Right cardiac atrium (tissue), 5 donors: ENCODE results near the gene KIF25. TPM values are rescaled to one million over a fixed set of nuclear protein-coding genes. Genes with fewer than 3 reads are reported as not detected.

Source experiments
- ATAC-seq, 2 donors: fragments of 200-7000 bp; cut with Tn5 transposase; one replicate each; pipeline versions ENCODE4 v1.8.0 to v1.9.1; 2020; ENCODE audit warnings: moderate library complexity in 2 of 2, mild to moderate bottlenecking in 1 of 2
- DNase-seq, 3 donors: peaks; one replicate each; pipeline ENCODE4 v3.0.0-alpha.2; 2020
- H3K27ac ChIP-seq: one replicate; pipeline ENCODE4 v1.5.1; 2013; ENCODE audit warnings: mild to moderate bottlenecking, low read length, control low read depth, moderate library complexity
- H3K27me3 ChIP-seq: one replicate; pipeline ENCODE4 v1.6.1; 2013; ENCODE audit not compliant: control insufficient read depth, insufficient read depth
- H3K4me1 ChIP-seq: one replicate; pipeline ENCODE4 v1.6.1; 2013; ENCODE audit warnings: low read length; ENCODE audit not compliant: control insufficient read depth, insufficient read depth
- H3K4me3 ChIP-seq: one replicate; pipeline ENCODE4 v1.5.1; 2013; ENCODE audit warnings: low read length, control low read depth
- H3K9me3 ChIP-seq: one replicate; pipeline ENCODE4 v1.6.1; 2013; ENCODE audit warnings: low read length; ENCODE audit not compliant: control insufficient read depth
- WGBS: extraction: QIAGEN DNeasy Blood & Tissue Kit; methylation state at CpG from one replicate; pipeline ENCODE4 v1.1.7; 2013; 5-methylcytosine and 5-hydroxymethylcytosine counted together
- intact Hi-C, 4 donors: fragments of 100-400 bp; cut with DNase I; formaldehyde crosslinking; loops; one replicate each; pipeline versions ENCODE4 v1.11.0 to v1.14.0; 2022 to 2023
- polyA plus RNA-seq: library from polyadenylated mRNA; stranded (reverse); fragments of 200-250 nt; gene quantifications from one replicate; pipeline ENCODE4 v1.2.3, GENCODE V29; 2013
- total RNA-seq, 4 donors: library from RNA; stranded (reverse); fragmentation: NEBNext Ultra II Directional; extraction: Animal tissue kit (Norgen Biotek cat#: 25700); gene quantifications; one replicate each; pipeline ENCODE4 v1.2.1, GENCODE V29; 2021
- donor health status: healthy with polysubstance abuse.
- donor health status: DM: no; HTN: yes; CAD: no.
- donor health status: DM: no; HTN: no; CAD: no.
- donor health status: DM: no; HTN: yes; CAD: no; lungs with severe emphysema.
- donor health status: DM: yes; HTN: yes; CAD: no.

The KIF25 gene
- total and polyA plus RNA-seq, 5 donors, result 0.25 to 0.29 TPM; not detected in 3

GRCh38 chr6:168053957-168054471 lies 56.5 kb downstream of the KIF25 start:
- no peaks in the 10 kb centered on the region for H3K9me3 ChIP-seq
- no peak overlapping the region for H3K4me3 ChIP-seq
- intact Hi-C loops, result no loop called here
- DNase-seq, result peak in 2 of 3 donors; percentile 40 to 61
- WGBS, result 92% methylated on average over 14 of the region's 14 CpGs
- ATAC-seq, result no peak
- no peak overlapping the region for H3K27ac ChIP-seq
- no peaks in the 10 kb centered on the region for H3K27me3 ChIP-seq
- peaks cover 7% of the 10 kb centered on the region for H3K4me1 ChIP-seq

- Histone ChIP-seq H3K4me3 (no peak overlapping the region), H3K4me1 (peaks cover 7% of the 10 kb centered on the region), H3K27ac (no peak overlapping the region), H3K9me3 (no peaks in the 10 kb centered on the region), H3K27me3 (no peaks in the 10 kb centered on the region)
- DNase-seq (peak; percentile 51 to 91 (median 85)), ATAC-seq (peak; percentile 63 to 66)
- WGBS, result 34% methylated on average over 18 of the region's 18 CpGs
- intact Hi-C loops, result no loop called here
These were observed 57.5 kb downstream of the KIF25 start for GRCh38 chr6:168054765-168055560.

- ATAC-seq (no peak), DNase-seq (peak in 2 of 3 donors; percentile 44 to 50)
- Histone ChIP-seq H3K4me1 (peaks cover 7% of the 10 kb centered on the region), H3K9me3 (no peaks in the 10 kb centered on the region), H3K27me3 (no peaks in the 10 kb centered on the region), H3K27ac (no peak overlapping the region), H3K4me3 (no peak overlapping the region)
- WGBS, result 93% methylated on average over 22 of the region's 22 CpGs
- intact Hi-C loops, result no loop called here
These were observed 58.4 kb downstream of the KIF25 start for GRCh38 chr6:168055696-168056489.

GRCh38 chr6:168056892-168057527 lies 59.5 kb downstream of the KIF25 start:
- no peak overlapping the region for H3K4me3 ChIP-seq
- H3K27me3 ChIP-seq, result no peaks in the 10 kb centered on the region
- peaks cover 7% of the 10 kb centered on the region for H3K4me1 ChIP-seq
- WGBS, result 91% methylated on average over 24 of the region's 24 CpGs
- DNase-seq (peak in 2 of 3 donors; percentile 33), ATAC-seq (no peak)
- no peak overlapping the region for H3K27ac ChIP-seq
- intact Hi-C loops, result no loop called here
- no peaks in the 10 kb centered on the region for H3K9me3 ChIP-seq

- Histone ChIP-seq H3K4me1 (peaks cover 7% of the 10 kb centered on the region), H3K27ac (no peak overlapping the region), H3K9me3 (no peaks in the 10 kb centered on the region), H3K4me3 (no peak overlapping the region), H3K27me3 (no peaks in the 10 kb centered on the region)
- 98% methylated on average over 14 of the region's 14 CpGs for WGBS
- DNase-seq, result peak in 2 of 3 donors; percentile 33 to 44
- no peak for ATAC-seq
- intact Hi-C loops, result no loop called here
These were observed 60.4 kb downstream of the KIF25 start for GRCh38 chr6:168057836-168058235.

- no peak for ATAC-seq
- 94% methylated on average over 30 of the region's 30 CpGs for WGBS
- Histone ChIP-seq H3K27me3 (no peaks in the 10 kb centered on the region), H3K4me1 (peaks cover 7% of the 10 kb centered on the region), H3K9me3 (no peaks in the 10 kb centered on the region), H3K27ac (no peak overlapping the region), H3K4me3 (no peak overlapping the region)
- DNase-seq, result peak in 2 of 3 donors; percentile 43 to 44
- intact Hi-C loops, result no loop called here
These were observed 61.5 kb downstream of the KIF25 start for GRCh38 chr6:168058691-168059551.

- Histone ChIP-seq H3K9me3 (no peaks in the 10 kb centered on the region), H3K27ac (no peak overlapping the region), H3K4me1 (no peaks in the 10 kb centered on the region), H3K27me3 (no peaks in the 10 kb centered on the region), H3K4me3 (no peak overlapping the region)
- intact Hi-C loops, result no loop called here
- WGBS, result 48% methylated on average over 12 of the region's 12 CpGs
- ATAC-seq (peak; percentile 59 to 64), DNase-seq (peak; percentile 72 to 84 (median 84))
These were observed 63.1 kb downstream of the KIF25 start for GRCh38 chr6:168060521-168060931.

GRCh38 chr6:168061269-168062210 lies 64.1 kb downstream of the KIF25 start:
- 94% methylated on average over 29 of the region's 29 CpGs for WGBS
- no peaks in the 10 kb centered on the region for H3K27me3 ChIP-seq
- no peaks in the 10 kb centered on the region for H3K4me1 ChIP-seq
- no peaks in the 10 kb centered on the region for H3K9me3 ChIP-seq
- no peak for ATAC-seq
- peak in 2 of 3 donors; percentile 22 to 47 for DNase-seq
- no peak overlapping the region for H3K27ac ChIP-seq
- H3K4me3 ChIP-seq, result no peak overlapping the region
- intact Hi-C loops, result no loop called here

- peak in 2 of 3 donors; percentile 27 to 28 for DNase-seq
- 87% methylated on average over 31 of the region's 31 CpGs for WGBS
- Histone ChIP-seq H3K27ac (no peak overlapping the region), H3K27me3 (no peaks in the 10 kb centered on the region), H3K4me1 (no peaks in the 10 kb centered on the region), H3K4me3 (no peak overlapping the region), H3K9me3 (no peaks in the 10 kb centered on the region)
- intact Hi-C loops, result no loop called here
- ATAC-seq, result no peak
These were observed 65.1 kb downstream of the KIF25 start for GRCh38 chr6:168062346-168063289.
